HG03460 (cell line): ENCODE measurements around the gene GUCY2C.
"Not testable (repeated sequence)": the region's sequence is repeated elsewhere in the genome, so short reads cannot be mapped to it uniquely, and the experiment has no call there.

Experiments used
- ATAC-seq: cut with Tn5 transposase; IDR thresholded peaks from one replicate; pipeline ENCODE4 v1.9.1; 2021; ENCODE audit not compliant: unreplicated experiment

Gene GUCY2C

DNA sequence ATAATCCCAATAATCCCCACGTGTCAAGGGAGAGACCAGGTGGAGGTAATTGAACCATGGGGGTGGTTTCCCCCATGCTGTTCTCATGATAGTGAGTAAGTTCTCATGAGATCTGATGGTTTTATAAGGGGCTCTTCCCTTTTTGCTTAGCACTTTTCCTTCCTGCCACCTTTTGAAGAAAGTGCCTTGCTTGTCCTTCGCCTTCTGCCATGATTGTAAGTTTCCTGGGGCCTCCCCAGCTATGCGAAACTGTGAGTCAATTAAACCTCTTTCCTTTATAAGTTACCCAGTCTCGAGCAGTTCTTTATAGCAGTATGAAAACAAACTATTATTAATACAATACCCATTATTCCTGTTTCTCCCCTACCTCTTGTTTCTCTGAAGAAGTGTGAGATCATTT lies 14.2 kb downstream of the GUCY2C start:
- ATAC-seq = not testable (repeated sequence)

GRCh38 chr12:14681625-14682024 lies 14.8 kb downstream of the GUCY2C start:
- ATAC-seq = no peak

DNA sequence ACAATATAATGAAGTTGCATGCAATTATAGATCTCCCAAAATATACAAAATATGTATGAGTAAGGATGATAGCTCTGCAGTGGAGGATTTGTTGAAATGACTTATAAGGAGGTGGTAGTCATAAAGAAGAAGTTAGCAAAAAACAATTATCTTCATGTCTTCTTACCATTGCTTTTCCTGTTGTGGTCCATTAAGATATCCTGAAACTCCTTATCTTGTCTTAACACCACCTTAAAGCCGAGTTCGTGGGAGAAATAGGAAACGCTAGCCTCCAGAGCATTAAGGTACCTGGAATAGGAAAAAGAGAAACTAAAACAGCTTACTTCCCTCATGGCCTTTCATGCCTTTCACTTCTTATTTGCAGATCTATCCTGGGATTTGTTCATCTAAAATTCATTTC lies 15.2 kb downstream of the GUCY2C start:
- no peak for ATAC-seq

DNA sequence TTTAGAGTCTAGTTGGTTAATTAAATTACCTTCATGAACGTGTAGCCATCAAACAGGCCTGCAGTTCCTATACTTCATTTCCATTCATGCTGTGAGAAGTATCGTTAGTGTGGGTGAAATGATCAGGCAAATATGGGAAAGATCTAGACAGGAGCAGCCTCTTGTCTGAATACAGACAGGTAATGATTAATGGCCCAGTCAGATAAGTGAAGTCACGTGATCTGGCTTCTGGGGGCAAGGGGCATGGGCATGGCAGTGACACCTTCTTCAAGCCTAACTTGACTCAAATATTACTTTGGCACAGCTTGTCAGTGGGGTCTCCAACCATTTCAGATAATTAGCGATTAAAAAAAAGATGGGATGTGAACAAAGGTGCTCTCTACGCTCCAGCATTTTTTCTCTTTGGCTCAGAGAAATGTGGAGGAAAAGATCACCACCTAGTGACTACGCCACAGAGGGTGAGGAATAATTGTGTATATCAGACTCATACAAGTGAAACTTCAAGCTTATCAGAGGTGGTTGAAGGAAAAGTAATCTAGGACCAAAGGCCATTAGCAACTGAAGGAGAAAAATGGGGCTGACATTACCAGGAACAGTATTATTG lies 17.8 kb downstream of the GUCY2C start:
- ATAC-seq = no peak

- ATAC-seq = no peak
Observed at GRCh38 chr12:14668591-14668990, 27.8 kb downstream of the GUCY2C start.

- no peak for ATAC-seq
Observed at GRCh38 chr12:14665354-14666348, 30.7 kb downstream of the GUCY2C start.

- no peak for ATAC-seq
Observed at GRCh38 chr12:14664434-14665023, 31.9 kb downstream of the GUCY2C start.

DNA sequence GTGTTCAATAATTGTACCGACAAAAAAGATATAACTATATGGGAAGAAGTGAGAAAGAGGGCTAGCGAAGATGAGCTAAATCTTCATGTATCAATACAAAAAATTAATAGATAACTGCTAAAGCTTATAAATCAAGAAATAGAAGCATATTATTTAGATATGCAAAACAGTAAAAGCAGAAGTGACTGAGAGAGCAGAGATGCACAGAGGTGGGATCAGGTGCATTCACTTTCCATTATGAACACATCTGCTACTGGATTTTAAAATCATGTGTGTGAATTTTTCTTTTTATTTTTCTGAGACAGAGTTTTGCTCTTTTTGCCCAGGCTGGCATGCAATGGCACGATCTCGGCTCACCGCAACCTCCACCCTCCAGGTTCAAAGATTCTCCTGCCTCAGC lies 33.4 kb downstream of the GUCY2C start:
- ATAC-seq = no peak

DNA sequence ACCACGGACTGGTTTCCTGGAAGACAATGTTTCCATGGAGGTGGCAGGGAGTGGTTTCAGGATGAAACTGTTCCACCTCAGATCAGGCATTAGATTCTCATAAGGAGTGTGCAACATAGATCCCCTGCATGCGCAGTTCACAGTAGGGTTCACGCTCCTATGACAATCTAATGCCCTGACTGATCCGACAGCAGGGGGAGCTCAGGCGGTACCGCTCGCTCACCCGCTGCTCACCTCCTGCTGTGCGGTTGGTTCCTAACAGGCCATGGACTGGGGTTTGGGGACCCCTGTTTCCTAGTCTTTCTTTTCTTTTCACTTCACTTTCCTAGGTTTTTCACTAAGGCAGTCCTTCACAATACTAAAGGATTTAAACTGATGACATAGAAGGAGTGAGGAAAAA lies 39.6 kb downstream of the GUCY2C start:
- no peak for ATAC-seq

GRCh38 chr12:14655284-14655683 lies 41.1 kb downstream of the GUCY2C start:
- no peak for ATAC-seq

- no peak for ATAC-seq
Observed at GRCh38 chr12:14654842-14655241, 41.6 kb downstream of the GUCY2C start.

- no peak for ATAC-seq
Observed at GRCh38 chr12:14654416-14654815, 42.0 kb downstream of the GUCY2C start.

DNA sequence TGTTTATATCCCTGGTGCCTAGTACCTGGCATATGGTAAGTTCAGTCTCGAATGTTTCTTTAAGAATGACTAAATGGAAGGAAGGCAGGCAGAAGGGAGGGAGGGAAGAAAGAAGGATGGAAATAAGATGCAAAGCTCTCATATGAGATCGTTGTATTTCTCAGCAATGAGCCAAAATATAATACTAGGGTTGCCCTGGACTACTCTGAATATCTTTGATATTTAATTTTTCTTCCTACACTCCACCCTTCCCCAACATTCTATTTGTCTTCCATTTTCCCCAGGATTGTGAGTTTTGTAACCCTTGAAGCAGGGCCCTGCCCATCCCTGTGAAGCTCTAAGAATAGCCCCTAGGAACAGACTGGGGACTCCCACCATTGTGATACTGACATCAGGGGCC lies 43.9 kb downstream of the GUCY2C start:
- no peak for ATAC-seq

DNA sequence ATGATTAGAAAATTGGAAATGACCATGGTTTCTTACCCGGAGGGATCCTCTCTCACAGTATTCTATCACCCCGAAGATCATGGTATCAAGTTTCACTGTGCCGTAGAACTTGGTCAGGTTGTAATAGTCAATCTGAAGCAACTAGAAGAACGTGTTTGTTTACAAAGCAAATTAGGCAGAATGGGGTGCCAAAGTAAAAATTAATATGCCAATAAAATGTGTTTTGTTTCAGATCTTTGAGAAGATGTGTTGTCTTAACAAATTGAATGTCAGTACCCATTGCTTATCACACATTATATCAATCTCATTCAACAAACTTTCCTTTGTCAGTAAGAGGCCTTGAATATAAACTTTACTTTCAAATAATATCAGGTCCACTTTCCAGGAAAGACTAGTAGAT lies 45.0 kb downstream of the GUCY2C start:
- no peak for ATAC-seq

DNA sequence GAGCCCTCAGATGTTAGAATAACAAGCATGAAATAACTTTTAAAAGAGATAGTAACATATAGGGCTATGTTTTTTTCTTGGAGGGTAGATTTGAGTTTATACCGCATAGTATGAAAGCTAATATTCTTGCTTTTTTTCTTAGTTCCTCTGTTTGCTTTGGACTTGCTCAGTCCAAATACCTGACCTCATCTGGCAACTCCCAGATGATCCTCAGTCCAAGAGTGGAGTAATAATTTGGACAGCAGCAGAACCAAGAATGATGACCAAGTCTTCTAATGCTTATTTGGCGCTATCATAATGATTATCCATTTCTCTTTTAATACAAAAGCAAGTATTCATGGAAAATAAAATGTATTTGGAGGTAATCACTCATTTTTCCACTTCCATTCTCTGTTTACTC lies 45.6 kb downstream of the GUCY2C start:
- no peak for ATAC-seq

DNA sequence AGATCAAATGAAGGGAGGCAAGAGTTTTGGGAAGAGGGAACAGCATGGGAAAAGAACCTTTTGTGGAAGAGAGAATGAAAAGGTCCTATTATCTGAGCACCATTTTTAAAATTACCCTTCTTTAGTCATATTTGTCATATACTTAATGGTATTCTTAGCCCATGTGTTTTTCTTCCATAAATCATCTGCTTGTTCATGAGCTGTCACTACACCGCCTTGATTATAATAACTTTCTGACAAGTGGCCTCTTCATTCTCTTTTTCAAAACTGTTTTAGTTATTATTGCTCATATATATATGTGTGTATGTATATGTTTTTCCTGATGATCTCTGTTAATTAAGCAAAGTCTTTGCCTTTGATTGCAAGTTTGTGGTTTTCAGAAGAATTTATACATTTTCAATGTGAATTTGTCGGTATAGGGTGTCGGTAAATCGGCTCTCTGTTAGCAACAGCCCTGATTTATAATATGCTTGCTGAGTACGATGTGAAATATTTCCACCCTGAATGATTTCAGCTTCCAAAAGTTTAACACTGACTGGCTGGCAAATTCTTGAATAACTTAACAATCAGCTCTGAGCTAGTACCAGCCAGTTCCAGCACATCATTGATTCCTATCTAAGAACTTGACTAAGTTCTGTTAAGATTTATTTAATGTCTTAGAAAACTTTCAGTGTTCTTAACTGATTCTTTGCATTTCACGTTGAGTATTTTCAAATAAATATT lies 49.2 kb downstream of the GUCY2C start:
- ATAC-seq = no peak

DNA sequence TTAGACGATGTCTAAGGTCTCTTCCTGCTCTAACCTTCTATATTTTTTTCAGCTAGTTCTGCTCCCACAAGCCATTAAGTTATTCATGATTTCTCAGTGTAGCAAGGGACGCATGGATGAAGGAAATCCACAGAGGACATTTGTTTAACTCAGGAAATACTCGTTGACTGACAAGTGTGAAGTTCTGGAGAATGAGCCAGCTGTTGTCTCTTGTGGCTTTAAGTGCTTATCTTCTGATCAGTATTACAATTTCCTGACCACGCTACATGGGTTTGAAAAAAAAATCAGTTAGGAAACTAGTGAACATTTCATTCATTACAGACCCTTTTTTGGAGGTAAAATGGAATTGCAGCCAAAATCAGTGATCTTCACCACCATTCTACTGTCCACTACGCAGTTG lies 53.1 kb downstream of the GUCY2C start:
- ATAC-seq = no peak

DNA sequence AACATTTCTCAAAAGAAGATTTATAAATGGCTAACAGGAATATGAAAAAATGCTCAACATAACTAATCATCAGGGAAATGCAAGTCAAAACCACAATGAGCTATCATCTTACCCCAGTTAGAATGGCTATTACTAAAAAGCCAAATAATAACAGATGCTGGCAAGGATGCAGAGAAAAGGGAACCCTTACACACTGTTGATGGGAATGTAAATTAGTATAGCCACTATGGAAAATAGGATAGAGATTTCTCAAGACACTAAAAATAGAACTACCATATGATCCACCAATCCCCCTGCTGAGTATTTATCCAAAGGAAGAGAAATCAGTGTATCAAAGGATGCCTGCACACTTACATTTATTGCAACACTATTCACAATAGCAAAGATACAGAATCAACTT lies 58.3 kb downstream of the GUCY2C start:
- ATAC-seq = no peak

GRCh38 chr12:14635776-14636175 lies 60.6 kb downstream of the GUCY2C start:
- no peak for ATAC-seq

- ATAC-seq = no peak
Observed at GRCh38 chr12:14630793-14631192, 65.6 kb downstream of the GUCY2C start.
